ENCODE results near the gene PLXNB3. TPM values are rescaled to one million over a fixed set of nuclear protein-coding genes. Genes with fewer than 3 reads are reported as not detected.

The PLXNB3 gene
- polyA plus RNA-seq, 1 donor from 2014 or later: 0.48 TPM

DNA sequence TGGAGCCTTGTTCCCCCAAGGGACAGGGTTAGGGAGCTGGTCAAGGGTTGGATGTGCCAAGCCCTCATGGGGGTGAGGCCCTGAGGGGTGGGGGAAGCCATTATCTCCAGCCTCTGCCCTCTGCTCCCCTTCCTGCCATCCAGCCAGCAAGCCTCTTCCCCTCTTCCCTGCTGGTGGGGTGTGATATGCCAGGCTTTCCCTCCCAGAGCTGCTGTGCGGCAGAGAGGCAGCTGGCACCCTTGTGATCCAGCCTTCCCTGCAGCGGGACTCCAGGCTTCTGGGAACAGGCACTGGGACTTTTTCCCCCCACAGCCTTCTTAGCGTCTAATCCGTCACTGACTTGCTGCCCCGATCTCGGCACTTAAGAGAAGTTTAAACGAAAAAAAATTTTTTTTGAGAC lies 36.7 kb downstream of the PLXNB3 start:
- H3K9me3 ChIP-seq (ENCODE audit: low read length): no peaks in the 10 kb centered on the region
- H3F3A ChIP-seq (ENCODE audit: insufficient read depth, low read length, poor library complexity, severe bottlenecking): no peaks in the 10 kb centered on the region
- H3K79me2 ChIP-seq (replicated peaks; ENCODE audit: insufficient read depth, low read length): peaks cover 13% of the 10 kb centered on the region
- H2AFZ ChIP-seq (ENCODE audit: low read depth, low read length): no peak overlapping the region
- H3K27me3 ChIP-seq (ENCODE audit: insufficient read depth, low read depth, low read length): no peaks in the 10 kb centered on the region
- H3K36me3 ChIP-seq (ENCODE audit: insufficient read depth, low read length): no peaks in the 10 kb centered on the region
- H3K27ac ChIP-seq (ENCODE audit: low read length): no peak overlapping the region
- H3K9me2 ChIP-seq (ENCODE audit: insufficient read depth, low read length): no peaks in the 10 kb centered on the region
- H4K20me1 ChIP-seq (ENCODE audit: insufficient read depth): no peaks in the 10 kb centered on the region
- H3K4me3 ChIP-seq (ENCODE audit: low read length): no peak overlapping the region
- no peak overlapping the region for H3K4me2 ChIP-seq (ENCODE audit: low read length)
- H3K9ac ChIP-seq (ENCODE audit: low read length): no peak overlapping the region
- TF ChIP-seq SMC3 (conservative IDR thresholded peaks at IDR 0.05; ENCODE audit: poor library complexity): no peak
- no peak for TF ChIP-seq EZH2 (IDR thresholded peaks at IDR 0.05; ENCODE audit: borderline replicate concordance, insufficient read depth, low read length, poor library complexity, severe bottlenecking)
- TF ChIP-seq, protein P1, sequence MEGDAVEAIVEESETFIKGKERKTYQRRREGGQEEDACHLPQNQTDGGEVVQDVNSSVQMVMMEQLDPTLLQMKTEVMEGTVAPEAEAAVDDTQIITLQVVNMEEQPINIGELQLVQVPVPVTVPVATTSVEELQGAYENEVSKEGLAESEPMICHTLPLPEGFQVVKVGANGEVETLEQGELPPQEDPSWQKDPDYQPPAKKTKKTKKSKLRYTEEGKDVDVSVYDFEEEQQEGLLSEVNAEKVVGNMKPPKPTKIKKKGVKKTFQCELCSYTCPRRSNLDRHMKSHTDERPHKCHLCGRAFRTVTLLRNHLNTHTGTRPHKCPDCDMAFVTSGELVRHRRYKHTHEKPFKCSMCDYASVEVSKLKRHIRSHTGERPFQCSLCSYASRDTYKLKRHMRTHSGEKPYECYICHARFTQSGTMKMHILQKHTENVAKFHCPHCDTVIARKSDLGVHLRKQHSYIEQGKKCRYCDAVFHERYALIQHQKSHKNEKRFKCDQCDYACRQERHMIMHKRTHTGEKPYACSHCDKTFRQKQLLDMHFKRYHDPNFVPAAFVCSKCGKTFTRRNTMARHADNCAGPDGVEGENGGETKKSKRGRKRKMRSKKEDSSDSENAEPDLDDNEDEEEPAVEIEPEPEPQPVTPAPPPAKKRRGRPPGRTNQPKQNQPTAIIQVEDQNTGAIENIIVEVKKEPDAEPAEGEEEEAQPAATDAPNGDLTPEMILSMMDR (IDR thresholded peaks at IDR 0.05; ENCODE audit: poor library complexity, severe bottlenecking): no peak
- TF ChIP-seq EP300 (conservative IDR thresholded peaks at IDR 0.05; ENCODE audit: poor library complexity, severe bottlenecking): no peak
- TF ChIP-seq RAD21 (conservative IDR thresholded peaks at IDR 0.05): no peak
- TF ChIP-seq, protein P2, sequence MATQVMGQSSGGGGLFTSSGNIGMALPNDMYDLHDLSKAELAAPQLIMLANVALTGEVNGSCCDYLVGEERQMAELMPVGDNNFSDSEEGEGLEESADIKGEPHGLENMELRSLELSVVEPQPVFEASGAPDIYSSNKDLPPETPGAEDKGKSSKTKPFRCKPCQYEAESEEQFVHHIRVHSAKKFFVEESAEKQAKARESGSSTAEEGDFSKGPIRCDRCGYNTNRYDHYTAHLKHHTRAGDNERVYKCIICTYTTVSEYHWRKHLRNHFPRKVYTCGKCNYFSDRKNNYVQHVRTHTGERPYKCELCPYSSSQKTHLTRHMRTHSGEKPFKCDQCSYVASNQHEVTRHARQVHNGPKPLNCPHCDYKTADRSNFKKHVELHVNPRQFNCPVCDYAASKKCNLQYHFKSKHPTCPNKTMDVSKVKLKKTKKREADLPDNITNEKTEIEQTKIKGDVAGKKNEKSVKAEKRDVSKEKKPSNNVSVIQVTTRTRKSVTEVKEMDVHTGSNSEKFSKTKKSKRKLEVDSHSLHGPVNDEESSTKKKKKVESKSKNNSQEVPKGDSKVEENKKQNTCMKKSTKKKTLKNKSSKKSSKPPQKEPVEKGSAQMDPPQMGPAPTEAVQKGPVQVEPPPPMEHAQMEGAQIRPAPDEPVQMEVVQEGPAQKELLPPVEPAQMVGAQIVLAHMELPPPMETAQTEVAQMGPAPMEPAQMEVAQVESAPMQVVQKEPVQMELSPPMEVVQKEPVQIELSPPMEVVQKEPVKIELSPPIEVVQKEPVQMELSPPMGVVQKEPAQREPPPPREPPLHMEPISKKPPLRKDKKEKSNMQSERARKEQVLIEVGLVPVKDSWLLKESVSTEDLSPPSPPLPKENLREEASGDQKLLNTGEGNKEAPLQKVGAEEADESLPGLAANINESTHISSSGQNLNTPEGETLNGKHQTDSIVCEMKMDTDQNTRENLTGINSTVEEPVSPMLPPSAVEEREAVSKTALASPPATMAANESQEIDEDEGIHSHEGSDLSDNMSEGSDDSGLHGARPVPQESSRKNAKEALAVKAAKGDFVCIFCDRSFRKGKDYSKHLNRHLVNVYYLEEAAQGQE (IDR thresholded peaks at IDR 0.05; ENCODE audit: borderline replicate concordance): no peak
- TF ChIP-seq MXI1 (conservative IDR thresholded peaks at IDR 0.05; ENCODE audit: poor library complexity, severe bottlenecking): no peak
- TF ChIP-seq TAF1 (IDR thresholded peaks at IDR 0.05; ENCODE audit: low read depth): no peak
- TF ChIP-seq POLR2AphosphoS5 (IDR thresholded peaks at IDR 0.05): no peak

DNA sequence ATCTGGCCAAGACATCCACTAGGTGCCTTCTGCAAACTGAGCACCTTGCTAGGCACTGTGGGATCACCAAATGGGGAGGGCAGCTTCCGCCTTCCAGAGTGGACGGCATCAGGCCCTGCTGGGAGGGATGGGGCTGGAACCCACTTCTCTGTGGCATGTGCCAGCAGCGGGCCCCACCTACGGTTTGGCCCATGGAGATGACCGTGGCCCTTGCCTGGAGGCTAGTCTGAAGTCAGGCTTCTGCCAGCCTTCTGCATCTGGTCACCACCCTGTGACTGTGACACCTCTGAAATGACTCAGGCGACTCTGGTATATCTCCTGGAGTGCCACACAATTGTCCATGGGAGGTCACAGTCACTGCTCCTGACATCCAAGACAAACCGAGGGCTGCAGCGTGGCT lies 37.6 kb downstream of the PLXNB3 start:
- H3K36me3 ChIP-seq (ENCODE audit: insufficient read depth, low read length): no peaks in the 10 kb centered on the region
- H2AFZ ChIP-seq (ENCODE audit: low read depth, low read length): no peak overlapping the region

More for the DNA sequence above, 37.6 kb downstream of the PLXNB3 start:
- Histone ChIP-seq H4K20me1 (ENCODE audit: insufficient read depth) (no peaks in the 10 kb centered on the region), H3K9ac (ENCODE audit: low read length) (no peak overlapping the region), H3K27me3 (ENCODE audit: insufficient read depth, low read depth, low read length) (no peaks in the 10 kb centered on the region), H3K4me2 (ENCODE audit: low read length) (no peak overlapping the region), H3K79me2 (replicated peaks; ENCODE audit: insufficient read depth, low read length) (peaks cover 3% of the 10 kb centered on the region), H3K9me3 (ENCODE audit: low read length) (no peaks in the 10 kb centered on the region), H3K4me3 (ENCODE audit: low read length) (no peak overlapping the region), H3K27ac (ENCODE audit: low read length) (no peak overlapping the region), H3K9me2 (ENCODE audit: insufficient read depth, low read length) (no peaks in the 10 kb centered on the region), H3F3A (ENCODE audit: insufficient read depth, low read length, poor library complexity, severe bottlenecking) (no peaks in the 10 kb centered on the region)
- no peak for TF ChIP-seq POLR2AphosphoS5 (IDR thresholded peaks at IDR 0.05)
- TF ChIP-seq, protein P1 (IDR thresholded peaks at IDR 0.05; ENCODE audit: poor library complexity, severe bottlenecking): no peak
- no peak for TF ChIP-seq RAD21 (conservative IDR thresholded peaks at IDR 0.05)
- TF ChIP-seq TAF1 (IDR thresholded peaks at IDR 0.05; ENCODE audit: low read depth): no peak
- TF ChIP-seq, protein P2 (IDR thresholded peaks at IDR 0.05; ENCODE audit: borderline replicate concordance): no peak
- TF ChIP-seq MXI1 (conservative IDR thresholded peaks at IDR 0.05; ENCODE audit: poor library complexity, severe bottlenecking): no peak
- TF ChIP-seq SMC3 (conservative IDR thresholded peaks at IDR 0.05; ENCODE audit: poor library complexity): no peak
- TF ChIP-seq EZH2 (IDR thresholded peaks at IDR 0.05; ENCODE audit: borderline replicate concordance, insufficient read depth, low read length, poor library complexity, severe bottlenecking): no peak
- no peak for TF ChIP-seq EP300 (conservative IDR thresholded peaks at IDR 0.05; ENCODE audit: poor library complexity, severe bottlenecking)

All from neural cell (in vitro differentiated cells).